GM12801 (cell line): ENCODE measurements around the gene TUT4.

ENCODE experiments used
- CTCF ChIP-seq: IDR thresholded peaks from one replicate; pipeline ENCODE4 v1.5.1; 2011; ENCODE audit warnings: control low read depth; ENCODE audit not compliant: insufficient read length; ENCODE audit errors: extremely low read depth

TUT4 gene

DNA sequence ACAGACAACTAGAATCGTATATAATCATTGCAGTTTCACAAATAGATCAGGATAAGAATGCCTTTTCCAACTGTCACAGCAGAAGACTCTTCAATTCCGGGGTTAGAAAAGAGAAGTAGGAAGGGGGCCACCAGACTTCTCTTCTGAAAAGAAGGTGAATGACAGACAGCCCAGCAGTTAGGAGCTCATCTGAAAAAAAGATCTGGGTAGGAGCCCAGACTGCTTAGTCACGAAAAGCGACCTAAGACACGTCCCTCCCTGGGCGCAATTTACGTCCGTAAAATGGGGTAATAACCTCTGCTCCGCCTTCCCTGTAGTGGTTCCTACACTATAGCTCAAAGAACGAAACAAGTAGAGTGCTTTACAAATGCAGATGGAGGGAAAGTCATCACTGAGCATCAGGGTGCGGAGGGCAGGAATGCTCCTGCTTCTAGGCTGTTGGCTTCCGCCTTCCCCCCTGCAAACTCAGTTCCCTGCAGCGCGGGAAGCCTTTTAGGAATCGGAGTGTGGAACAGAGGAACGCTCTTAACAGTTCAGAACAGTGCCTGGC lies 149.3 kb downstream of the TUT4 start:
- no peak for TF ChIP-seq CTCF

GRCh38 chr1:52402860-52403240 lies 150.0 kb downstream of the TUT4 start:
- TF ChIP-seq CTCF = no peak

GRCh38 chr1:52400131-52400530 lies 152.8 kb downstream of the TUT4 start:
- TF ChIP-seq CTCF = no peak

DNA sequence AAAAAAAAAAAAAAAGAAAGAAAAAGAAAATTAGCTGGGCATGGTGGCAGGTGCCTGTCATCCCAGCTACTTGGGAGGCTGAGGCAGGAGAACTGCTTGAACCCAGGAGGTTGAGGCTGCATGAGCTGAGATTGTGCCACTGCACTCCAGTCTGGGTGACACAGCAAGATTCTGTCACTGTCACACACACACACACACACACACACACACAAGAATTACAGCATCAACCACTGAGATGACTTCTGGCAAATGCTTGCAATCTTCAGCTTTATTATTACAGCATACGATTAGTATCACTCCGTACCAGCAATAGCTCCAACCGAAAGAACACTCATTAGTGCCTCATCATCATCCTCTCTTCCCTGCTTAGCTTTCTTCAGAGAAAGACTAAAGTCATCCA lies 153.3 kb downstream of the TUT4 start:
- TF ChIP-seq CTCF = no peak

DNA sequence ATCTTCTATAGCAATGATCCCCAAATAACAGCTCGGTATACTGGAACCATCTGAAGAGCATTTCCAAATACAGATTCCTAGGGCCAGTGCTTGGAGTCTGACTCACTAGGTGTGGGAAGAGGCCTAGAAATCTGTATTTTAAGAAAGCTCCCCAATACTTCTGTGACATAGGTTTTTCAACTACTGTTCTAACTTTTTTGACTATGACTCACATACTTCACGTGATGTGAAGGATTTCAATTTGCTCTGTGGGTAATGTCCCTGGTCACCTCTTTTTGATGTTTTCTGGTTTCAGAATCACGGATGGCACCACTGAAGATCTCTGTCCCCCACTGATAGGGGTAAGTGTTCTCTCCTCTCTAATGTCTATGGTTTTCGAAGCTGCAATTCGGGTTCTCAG lies 159.7 kb downstream of the TUT4 start:
- TF ChIP-seq CTCF = no peak

DNA sequence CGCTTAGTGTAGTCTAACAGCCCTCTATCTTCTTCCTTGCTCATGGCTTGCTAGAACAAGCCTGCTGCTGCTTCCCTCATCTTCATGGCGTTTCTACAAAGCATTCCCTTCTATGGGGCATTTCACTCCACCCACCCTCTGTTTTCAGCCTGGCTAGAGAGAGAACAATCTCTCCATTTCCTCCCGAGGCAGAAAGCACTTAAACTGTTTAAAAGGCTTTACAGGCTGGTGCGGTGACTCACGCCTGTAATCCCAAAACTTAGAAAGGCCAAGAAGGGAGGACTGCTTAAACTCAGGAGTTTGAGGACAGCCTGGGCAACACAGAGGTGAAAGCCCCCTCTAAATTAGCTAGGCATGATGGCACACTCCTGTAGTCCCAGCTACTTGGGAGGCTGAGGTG lies 166.4 kb downstream of the TUT4 start:
- TF ChIP-seq CTCF = no peak

GRCh38 chr1:52385376-52385775 lies 167.5 kb downstream of the TUT4 start:
- no peak for TF ChIP-seq CTCF
